Subcutaneous adipose tissue (tissue), 4 donors: Measurements from ENCODE around the gene HTRA1. TPM values are rescaled to one million over a fixed set of nuclear protein-coding genes. Genes with fewer than 3 reads are reported as not detected.

ENCODE experiments used
- CTCF ChIP-seq: fragments of 450-650 bp; IDR thresholded peaks from one replicate; pipeline ENCODE4 v1.5.1; 2016; ENCODE audit warnings: low read depth, mild to moderate bottlenecking, control low read depth, antibody characterized with exemption, moderate library complexity
- total RNA-seq, 4 donors: library from RNA; depleted of rRNA; stranded (reverse); fragments of >200 nt; gene quantifications; one replicate each; pipeline ENCODE4 v1.1.0, GENCODE V29; 2016

The HTRA1 gene
- total RNA-seq, 4 donors from 2014 or later = 135 to 402 (median 304) TPM

- no peak for TF ChIP-seq CTCF
Measured at GRCh38 chr10:122466951-122467381, 5.6 kb downstream of the HTRA1 start.

- TF ChIP-seq CTCF = no peak
Measured at GRCh38 chr10:122467701-122468100, 6.3 kb downstream of the HTRA1 start.

- no peak for TF ChIP-seq CTCF
Measured at GRCh38 chr10:122468307-122468925, 7.1 kb downstream of the HTRA1 start.

GRCh38 chr10:122468926-122469781, 7.8 kb downstream of the HTRA1 start:
- no peak for TF ChIP-seq CTCF

GRCh38 chr10:122469848-122470247, 8.5 kb downstream of the HTRA1 start:
- TF ChIP-seq CTCF = no peak

- no peak for TF ChIP-seq CTCF
Measured at GRCh38 chr10:122471531-122472177, 10.3 kb downstream of the HTRA1 start.

GRCh38 chr10:122473116-122473515, 11.8 kb downstream of the HTRA1 start:
- TF ChIP-seq CTCF = no peak
